ENCODE data around the gene GRM8. TPM values are rescaled to one million over a fixed set of nuclear protein-coding genes. Genes with fewer than 3 reads are reported as not detected.

Gene GRM8
- total RNA-seq, 1 donor from 2014 or later, result 0.72 TPM

- DNase-seq (ENCODE audit: low read depth), result peak; percentile 96
Measured at GRCh38 chr7:126450269-126450671, 802.5 kb downstream of the GRM8 start.

- DNase-seq (ENCODE audit: low read depth), result peak; percentile 99
Measured at GRCh38 chr7:126449611-126450268, 803.0 kb downstream of the GRM8 start.

GRCh38 chr7:126447984-126448383 lies 804.8 kb downstream of the GRM8 start:
- no peak for DNase-seq (ENCODE audit: low read depth)

GRCh38 chr7:126445991-126446390 lies 806.8 kb downstream of the GRM8 start:
- peak; percentile 44 for DNase-seq (ENCODE audit: low read depth)

GRCh38 chr7:126443951-126444350 lies 808.8 kb downstream of the GRM8 start:
- DNase-seq (ENCODE audit: low read depth), result no peak

- no peak for DNase-seq (ENCODE audit: low read depth)
Measured at GRCh38 chr7:126442908-126443307, 809.8 kb downstream of the GRM8 start.

- DNase-seq (ENCODE audit: low read depth), result no peak
Measured at GRCh38 chr7:126441745-126442144, 811.0 kb downstream of the GRM8 start.

GRCh38 chr7:126440542-126440941 lies 812.2 kb downstream of the GRM8 start:
- DNase-seq (ENCODE audit: low read depth), result no peak

GRCh38 chr7:126436213-126436868 lies 816.4 kb downstream of the GRM8 start:
- no peak for DNase-seq (ENCODE audit: low read depth)

GRCh38 chr7:126426652-126427051 lies 826.1 kb downstream of the GRM8 start:
- DNase-seq (ENCODE audit: low read depth), result no peak

- peak; percentile 59 for DNase-seq (ENCODE audit: low read depth)
Measured at GRCh38 chr7:126424985-126425384, 827.8 kb downstream of the GRM8 start.

- DNase-seq (ENCODE audit: low read depth), result no peak
Measured at GRCh38 chr7:126419047-126419446, 833.7 kb downstream of the GRM8 start.

GRCh38 chr7:126411821-126412383 lies 840.8 kb downstream of the GRM8 start:
- DNase-seq (ENCODE audit: low read depth), result no peak

GRCh38 chr7:126411032-126411820 lies 841.5 kb downstream of the GRM8 start:
- peak; percentile 22 for DNase-seq (ENCODE audit: low read depth)

GRCh38 chr7:126403040-126403439 lies 849.7 kb downstream of the GRM8 start:
- peak; percentile 33 for DNase-seq (ENCODE audit: low read depth)

- no peak for DNase-seq (ENCODE audit: low read depth)
Measured at GRCh38 chr7:126401918-126402317, 850.8 kb downstream of the GRM8 start.

- peak; percentile 94 for DNase-seq (ENCODE audit: low read depth)
Measured at GRCh38 chr7:126398851-126399529, 853.8 kb downstream of the GRM8 start.

GRCh38 chr7:126398285-126398684 lies 854.5 kb downstream of the GRM8 start:
- peak; percentile 80 for DNase-seq (ENCODE audit: low read depth)

- no peak for DNase-seq (ENCODE audit: low read depth)
Measured at GRCh38 chr7:126394406-126394805, 858.3 kb downstream of the GRM8 start.

Data from myocyte (in vitro differentiated cells).